Loucy (cell line): Measurements from ENCODE around the gene DHRS7B.

Source experiments
- H2AFZ ChIP-seq: fragments of 200-600 bp; sonication (generic); 2 replicates; pipeline ENCODE4 v1.6.0; 2016; ENCODE audit warnings: antibody characterized with exemption, mild to moderate bottlenecking, low read length, moderate library complexity
- H3F3A ChIP-seq: fragments of 200-600 bp; 2 replicates; pipeline ENCODE4 v1.6.0; 2016; ENCODE audit warnings: antibody characterized with exemption, low read depth, mild to moderate bottlenecking
- H3K27me3 ChIP-seq: fragments of 200-600 bp; sonication (generic); 2 replicates; pipeline ENCODE4 v1.6.1; 2014; ENCODE audit warnings: low read length, mild to moderate bottlenecking; ENCODE audit not compliant: insufficient read depth, poor library complexity, severe bottlenecking
- H3K36me3 ChIP-seq: fragments of 200-600 bp; sonication (generic); 2 replicates; pipeline ENCODE4 v1.6.1; 2016; ENCODE audit warnings: low read length; ENCODE audit not compliant: insufficient read depth
- H3K4me1 ChIP-seq: fragments of 200-600 bp; sonication (generic); 2 replicates; pipeline ENCODE4 v1.5.1; 2014; ENCODE audit warnings: low read length, mild to moderate bottlenecking; ENCODE audit not compliant: insufficient read depth, poor library complexity, severe bottlenecking
- H3K4me2 ChIP-seq: fragments of 200-600 bp; sonication (generic); 2 replicates; pipeline ENCODE4 v1.6.0; 2014; ENCODE audit warnings: antibody characterized with exemption, low read length, low read depth, mild to moderate bottlenecking; ENCODE audit not compliant: poor library complexity, severe bottlenecking
- H3K4me3 ChIP-seq: fragments of 200-600 bp; sonication (generic); 2 replicates; pipeline ENCODE4 v1.5.1; 2014; ENCODE audit warnings: low read length, mild to moderate bottlenecking, mixed read lengths; ENCODE audit not compliant: poor library complexity, severe bottlenecking
- H3K79me2 ChIP-seq: fragments of 200-600 bp; sonication (generic); 2 replicates; pipeline ENCODE4 v1.6.1; 2014; ENCODE audit warnings: low read length; ENCODE audit not compliant: insufficient read depth
- H3K9ac ChIP-seq: fragments of 200-600 bp; sonication (generic); 2 replicates; pipeline ENCODE4 v1.6.0; 2014; ENCODE audit warnings: mild to moderate bottlenecking, low read depth, low read length, moderate library complexity; ENCODE audit not compliant: poor library complexity, severe bottlenecking
- H3K9me2 ChIP-seq: fragments of 200-600 bp; sonication (generic); replicated peaks from 2 replicates; pipeline ENCODE4 v1.6.1; 2016; ENCODE audit warnings: low read depth, low read length, mixed read lengths
- H3K9me3 ChIP-seq: fragments of 200-600 bp; sonication (generic); 2 replicates; pipeline ENCODE4 v1.6.1; 2014; ENCODE audit warnings: mild to moderate bottlenecking, antibody characterized with exemption, low read length, low read depth; ENCODE audit not compliant: insufficient read depth
- H4K20me1 ChIP-seq: fragments of 200-600 bp; sonication (generic); 2 replicates; pipeline ENCODE4 v1.6.0; 2014; ENCODE audit warnings: antibody characterized with exemption, low read length, mild to moderate bottlenecking; ENCODE audit not compliant: insufficient read depth, poor library complexity, severe bottlenecking
- CTCF ChIP-seq: fragments of 200-600 bp; sonication (generic); conservative IDR thresholded peaks from 2 replicates; pipeline ENCODE4 v1.5.1; 2014; ENCODE audit warnings: mild to moderate bottlenecking, antibody characterized with exemption, low read length
- EZH2phosphoT487 ChIP-seq: fragments of 200-600 bp; IDR thresholded peaks from 2 replicates; pipeline ENCODE4 v1.6.1; 2018; ENCODE audit warnings: antibody characterized with exemption, mild to moderate bottlenecking, moderate library complexity, borderline replicate concordance

The DHRS7B gene

GRCh38 chr17:21157586-21158370 lies 31.0 kb downstream of the DHRS7B start:
- Histone ChIP-seq H3K9me3 (0 out of 2 replicates have a peak, but pooled peaks cover 4% of the 10 kb centered on the region), H3K4me3 (no peak overlapping the region), H3K4me2 (no peak overlapping the region), H2AFZ (no peak overlapping the region), H3F3A (no peaks in the 10 kb centered on the region), H3K4me1 (no peaks in the 10 kb centered on the region), H3K27me3 (no peaks in the 10 kb centered on the region), H3K9ac (no peak overlapping the region), H3K9me2 (no peaks in the 10 kb centered on the region), H4K20me1 (no peaks in the 10 kb centered on the region), H3K36me3 (no peaks in the 10 kb centered on the region), H3K79me2 (no peaks in the 10 kb centered on the region)
- TF ChIP-seq CTCF (no peak), EZH2phosphoT487 (no peak)

GRCh38 chr17:21160401-21160800 lies 33.6 kb downstream of the DHRS7B start:
- no peaks in the 10 kb centered on the region for H3K27me3 ChIP-seq
- H4K20me1 ChIP-seq: no peaks in the 10 kb centered on the region
- no peaks in the 10 kb centered on the region for H3F3A ChIP-seq
- no peak overlapping the region for H3K4me2 ChIP-seq
- no peaks in the 10 kb centered on the region for H3K9me2 ChIP-seq
- H3K4me1 ChIP-seq: no peaks in the 10 kb centered on the region
- H3K36me3 ChIP-seq: no peaks in the 10 kb centered on the region
- no peak for TF ChIP-seq CTCF
- no peak for TF ChIP-seq EZH2phosphoT487
- no peaks in the 10 kb centered on the region for H3K79me2 ChIP-seq
- H3K9ac ChIP-seq: no peak overlapping the region
- no peaks in the 10 kb centered on the region for H3K9me3 ChIP-seq
- H2AFZ ChIP-seq: no peak overlapping the region
- H3K4me3 ChIP-seq: no peak overlapping the region

- Histone ChIP-seq H3K4me2 (no peak overlapping the region), H3K9ac (no peak overlapping the region)
Measured at GRCh38 chr17:21161498-21162393, 35.0 kb downstream of the DHRS7B start.

More at GRCh38 chr17:21161498-21162393, 35.0 kb downstream of the DHRS7B start:
- Histone ChIP-seq H3K4me3 (no peak overlapping the region), H4K20me1 (no peaks in the 10 kb centered on the region), H3F3A (no peaks in the 10 kb centered on the region), H3K9me2 (no peaks in the 10 kb centered on the region), H3K9me3 (no peaks in the 10 kb centered on the region), H3K79me2 (no peaks in the 10 kb centered on the region), H2AFZ (no peak overlapping the region), H3K27me3 (no peaks in the 10 kb centered on the region), H3K4me1 (no peaks in the 10 kb centered on the region), H3K36me3 (no peaks in the 10 kb centered on the region)
- TF ChIP-seq CTCF: no peak
- TF ChIP-seq EZH2phosphoT487: no peak
